ENCODE data around the gene CASS4.

Gene CASS4

GRCh38 chr20:56424931-56425330 is 12.9 kb downstream of the CASS4 start:
- DNase-seq: no peak

DNA sequence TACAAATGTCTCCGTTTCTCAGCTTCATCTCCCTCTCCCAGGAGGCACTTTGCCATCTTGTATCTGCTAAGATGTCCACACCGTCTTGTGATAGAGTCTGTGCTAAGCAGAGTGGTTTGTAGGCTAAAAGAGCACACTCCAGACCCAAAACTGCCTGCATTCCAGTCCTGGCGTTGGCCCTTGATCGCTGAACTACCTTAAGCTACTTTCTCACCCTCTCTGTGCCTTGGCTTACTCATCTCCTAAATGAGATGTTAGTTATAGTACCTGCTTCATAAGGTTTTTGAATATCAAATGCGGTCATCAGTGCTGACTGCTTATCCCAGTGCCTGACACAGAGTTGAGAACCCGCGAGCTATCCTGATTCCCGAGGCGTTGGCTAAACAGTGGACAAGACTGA is 14.0 kb downstream of the CASS4 start:
- no peak for DNase-seq

- no peak for DNase-seq
These were observed 14.9 kb downstream of the CASS4 start for GRCh38 chr20:56426926-56427325.

- DNase-seq: no peak
These were observed 15.7 kb downstream of the CASS4 start for GRCh38 chr20:56427797-56428196.

DNA sequence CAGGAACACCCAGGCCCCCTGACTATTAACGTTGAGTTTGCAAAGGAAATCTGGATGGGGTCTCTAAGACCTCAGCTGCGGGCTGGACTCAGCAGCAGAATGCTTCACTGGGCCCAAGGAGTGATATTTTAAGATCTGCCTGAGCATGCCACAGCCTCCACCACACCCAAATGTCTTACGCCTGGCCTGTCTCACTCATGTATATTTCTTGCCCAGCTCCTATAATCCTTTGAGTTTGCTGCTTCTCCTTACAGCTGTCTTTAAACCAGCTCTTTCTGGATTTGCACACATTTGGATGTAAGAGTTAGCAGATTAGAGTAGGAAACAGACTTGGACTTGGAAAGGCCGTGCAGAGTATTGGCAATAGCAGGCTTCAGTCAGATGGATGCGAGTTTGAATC is 16.4 kb downstream of the CASS4 start:
- DNase-seq: no peak

DNA sequence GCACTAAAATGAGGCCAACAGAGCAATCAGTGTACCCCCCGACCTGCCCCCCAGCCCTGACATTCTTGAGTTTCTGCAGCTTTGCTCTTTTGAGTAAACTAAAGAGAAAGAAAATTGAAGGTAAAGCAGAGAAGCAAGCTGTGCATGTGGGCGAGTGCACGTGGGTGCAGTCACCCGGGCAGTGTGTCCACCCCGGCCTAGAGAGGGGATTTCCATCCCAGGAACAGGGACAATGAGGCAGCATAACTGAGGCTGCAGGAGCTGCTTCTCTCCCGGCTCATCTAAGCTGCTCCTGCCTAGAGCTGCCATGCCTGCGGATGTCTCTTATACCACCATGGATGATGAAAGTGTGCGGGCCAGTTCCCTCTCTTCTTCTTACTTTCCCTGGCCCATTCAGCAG is 16.8 kb downstream of the CASS4 start:
- no peak for DNase-seq

- DNase-seq: no peak
These were observed 17.4 kb downstream of the CASS4 start for GRCh38 chr20:56429502-56429901.

- no peak for DNase-seq
These were observed 17.9 kb downstream of the CASS4 start for GRCh38 chr20:56429941-56430340.

DNA sequence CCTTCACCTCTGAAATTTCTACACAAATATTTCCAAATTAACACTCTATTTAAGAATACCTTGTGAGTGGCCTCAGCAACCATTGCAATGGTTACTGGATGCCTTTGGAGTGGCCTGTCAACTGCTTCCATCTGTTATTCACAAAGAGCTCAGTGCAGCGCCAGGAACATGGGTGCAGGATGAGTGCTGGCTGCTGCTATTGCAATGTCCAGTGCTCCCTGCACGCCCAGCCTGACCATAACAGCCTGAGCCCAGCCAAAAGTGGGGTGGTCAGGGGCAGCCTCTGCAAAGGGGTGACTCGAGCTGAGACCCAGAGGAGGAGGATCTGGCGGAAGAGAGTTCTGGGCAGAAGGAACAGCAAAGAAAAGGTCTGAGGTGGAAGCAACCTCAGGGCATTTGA is 18.4 kb downstream of the CASS4 start:
- DNase-seq: no peak

DNA sequence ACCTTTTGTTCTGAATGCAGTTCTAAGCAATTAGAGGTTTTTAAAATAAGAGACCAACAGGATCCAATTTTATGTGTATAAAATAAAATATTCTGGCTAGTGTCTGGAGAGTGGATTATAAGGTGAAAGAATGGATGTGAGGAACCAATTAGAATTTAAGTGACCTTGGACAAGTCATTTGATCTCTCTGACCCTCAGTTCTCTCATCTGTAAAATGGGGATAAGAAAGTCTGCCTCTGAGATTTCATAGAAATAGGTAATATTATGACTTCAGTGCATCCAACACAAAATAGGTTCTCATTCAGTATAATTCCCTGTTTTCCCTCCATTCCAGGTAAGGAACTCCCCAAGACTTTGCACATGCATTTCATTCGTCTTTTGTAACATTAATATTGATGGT is 18.9 kb downstream of the CASS4 start:
- no peak for DNase-seq

- DNase-seq: no peak
These were observed 19.4 kb downstream of the CASS4 start for GRCh38 chr20:56431471-56431870.

- DNase-seq: no peak
These were observed 21.3 kb downstream of the CASS4 start for GRCh38 chr20:56433221-56433879.

GRCh38 chr20:56433880-56434255 is 21.8 kb downstream of the CASS4 start:
- no peak for DNase-seq

DNA sequence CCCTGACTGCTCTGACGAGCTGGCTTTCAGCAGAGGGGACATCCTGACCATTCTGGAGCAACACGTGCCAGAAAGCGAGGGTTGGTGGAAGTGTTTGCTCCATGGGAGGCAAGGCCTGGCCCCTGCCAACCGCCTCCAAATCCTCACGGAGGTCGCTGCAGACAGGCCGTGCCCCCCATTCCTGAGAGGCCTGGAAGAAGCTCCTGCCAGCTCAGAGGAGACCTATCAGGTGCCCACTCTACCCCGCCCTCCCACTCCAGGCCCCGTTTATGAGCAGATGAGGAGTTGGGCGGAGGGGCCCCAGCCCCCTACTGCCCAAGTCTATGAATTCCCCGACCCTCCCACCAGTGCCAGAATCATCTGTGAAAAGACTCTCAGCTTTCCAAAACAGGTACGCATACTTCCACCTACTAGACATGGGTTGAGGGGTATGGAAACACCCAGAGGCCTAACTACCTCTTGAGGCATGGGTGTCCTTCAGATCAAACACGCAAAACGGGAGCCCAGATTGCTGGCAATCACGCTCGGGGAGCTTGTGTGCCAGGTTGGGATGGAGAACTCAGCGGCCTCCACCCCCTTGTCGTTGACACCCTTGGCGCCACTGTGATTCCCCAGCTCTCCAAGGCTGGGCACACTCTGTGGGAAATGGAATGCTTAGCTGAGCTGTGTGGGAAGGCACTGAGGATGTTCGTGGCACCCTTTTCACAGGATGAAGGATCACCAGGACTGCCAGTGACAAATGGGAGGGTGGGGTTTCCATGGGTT is 25.3 kb downstream of the CASS4 start:
- no peak for DNase-seq

DNA sequence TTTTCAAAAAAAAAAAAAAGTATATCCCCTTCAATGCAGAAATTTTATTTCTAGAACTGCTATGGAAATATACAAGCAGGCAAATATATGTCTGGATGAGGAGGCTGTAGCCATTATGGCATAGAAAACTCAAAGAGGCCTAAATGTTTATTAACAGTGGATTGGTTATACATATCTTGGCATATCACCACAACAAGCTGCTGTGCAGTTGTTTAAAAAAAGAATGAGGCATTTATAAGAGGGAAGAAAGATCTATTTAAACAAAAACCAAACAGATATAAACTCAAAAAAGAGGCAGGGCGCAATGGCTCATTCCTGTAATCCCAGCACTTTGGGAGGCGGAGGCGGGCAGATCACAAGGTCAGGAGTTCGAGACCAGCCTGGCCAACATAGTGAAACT is 26.2 kb downstream of the CASS4 start:
- DNase-seq: no peak

DNA sequence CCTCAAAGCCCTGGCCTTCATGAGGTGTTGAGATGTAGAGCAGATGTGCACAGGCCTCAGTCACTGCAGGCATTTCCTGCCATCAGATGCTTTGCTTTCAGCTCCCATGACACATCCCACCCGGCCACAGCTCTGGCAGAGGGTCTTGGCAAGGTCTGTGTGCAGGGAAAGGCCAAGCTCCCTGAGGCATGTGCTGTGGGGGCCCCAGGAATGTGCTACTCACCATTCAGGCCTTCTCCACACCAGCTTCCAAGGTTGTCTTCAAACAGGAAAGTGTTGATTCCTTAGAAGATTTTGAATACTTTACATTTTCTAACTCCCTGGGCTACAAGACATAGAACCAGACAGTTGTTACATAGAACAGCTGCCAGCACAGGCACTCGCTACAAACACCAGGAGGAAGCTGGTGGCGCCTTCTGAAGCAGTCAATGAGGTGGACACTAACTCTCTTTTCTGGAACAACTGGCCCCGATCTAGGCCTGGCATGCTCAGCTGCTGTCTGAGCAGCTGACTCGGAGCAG is 27.8 kb downstream of the CASS4 start:
- no peak for DNase-seq

GRCh38 chr20:56440346-56441007 is 28.4 kb downstream of the CASS4 start:
- no peak for DNase-seq

DNA sequence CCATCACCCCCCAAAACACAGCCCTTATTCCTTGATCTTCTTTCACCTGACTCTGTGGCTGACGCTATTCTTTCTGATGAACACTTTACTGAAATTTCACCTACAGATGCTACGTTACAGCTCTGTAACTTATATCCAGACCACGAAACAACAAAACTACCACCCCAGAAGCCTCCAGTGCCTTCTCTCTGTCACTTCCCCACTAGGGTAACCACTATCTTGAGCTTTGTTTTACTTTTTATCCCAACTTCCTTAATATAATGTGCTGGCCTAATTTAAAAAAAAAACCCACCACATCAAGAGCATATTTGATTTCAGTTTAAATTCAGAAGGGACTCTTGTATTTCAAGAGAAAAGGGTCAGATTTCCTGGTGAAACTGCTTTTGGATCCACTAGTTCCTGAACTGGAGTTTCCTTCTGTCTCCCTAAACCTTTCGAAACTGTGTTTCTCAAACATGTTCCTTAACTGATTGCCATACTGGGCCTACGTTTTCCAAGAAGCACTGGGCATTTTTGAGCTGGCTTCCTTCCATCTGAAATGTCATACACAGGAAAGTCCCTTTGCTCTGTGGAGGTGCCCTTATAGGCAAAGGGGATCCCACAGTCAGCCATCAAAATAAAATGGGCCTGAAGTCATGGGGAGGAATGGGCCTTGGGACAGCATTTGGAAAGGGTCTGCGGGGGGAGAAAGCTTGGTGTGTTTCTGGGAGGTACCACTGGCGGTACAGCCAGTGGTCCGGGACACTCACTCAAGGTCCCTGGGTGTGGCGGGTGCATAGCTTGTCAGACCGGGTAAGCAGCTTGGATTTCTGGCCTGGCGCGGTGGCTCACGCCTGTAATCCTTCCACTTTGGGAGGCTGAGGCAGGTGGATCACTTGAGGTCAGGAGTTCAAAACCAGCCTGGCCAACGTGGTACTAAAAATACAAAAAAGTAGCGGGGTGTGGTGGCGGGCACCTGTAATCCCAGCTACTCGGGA is 30.6 kb downstream of the CASS4 start:
- DNase-seq: no peak

GRCh38 chr20:56443654-56444540 is 31.8 kb downstream of the CASS4 start:
- no peak for DNase-seq

GRCh38 chr20:56445130-56445529 is 33.1 kb downstream of the CASS4 start:
- no peak for DNase-seq

GRCh38 chr20:56445540-56445939 is 33.5 kb downstream of the CASS4 start:
- no peak for DNase-seq

GRCh38 chr20:56447227-56447626 is 35.2 kb downstream of the CASS4 start:
- DNase-seq: no peak
